CD4-positive, alpha-beta T cell (primary cell): ENCODE results near the gene ZSCAN23. TPM values are rescaled to one million over a fixed set of nuclear protein-coding genes. Genes with fewer than 3 reads are reported as not detected.
A peak's percentile ranks its signal among the peaks of the same experiment; 100 is the strongest.

Source experiments
- ATAC-seq: fragments of 200-7000 bp; cut with Tn5 transposase; one replicate; pipeline ENCODE4 v1.10.0; 2022; ENCODE audit warnings: mild to moderate bottlenecking; ENCODE audit not compliant: poor library complexity
- CTCF ChIA-PET: fragments of 350-600 bp; sonication (Branson Sonifier 250); formaldehyde crosslinking; loops from one replicate; lab custom pipeline; 2021; ENCODE audit warnings: antibody characterized with exemption, inconsistent platforms; lab: Charles Lee
- POLR2A ChIA-PET: fragments of 350-600 bp; sonication (Branson Sonifier 250); formaldehyde crosslinking; loops from one replicate; lab custom pipeline; 2021; ENCODE audit warnings: antibody characterized with exemption, inconsistent platforms; lab: Charles Lee
- DNase-seq, 14 experiments: peaks; one replicate each; pipeline ENCODE4 v3.0.0-alpha.2; 2013 to 2020; ENCODE audit warnings: mixed read lengths in 2 of 14
- H3K27ac ChIP-seq, 2 donors: one replicate each; pipeline versions ENCODE4 v1.5.1 to v1.7.0; 2013; ENCODE audit warnings: low read length in 2 of 2, low read depth in 1 of 2, mild to moderate bottlenecking in 1 of 2
- H3K27me3 ChIP-seq, 2 experiments: 1 replicate in 1 of 2; 2 replicates in 1 of 2; pipeline versions ENCODE4 v1.6.1 to v1.7.0; 2013; ENCODE audit warnings: low read length in 2 of 2, control low read depth in 1 of 2, mild to moderate bottlenecking in 1 of 2, moderate library complexity in 1 of 2; ENCODE audit not compliant: insufficient read depth in 2 of 2, control insufficient read depth in 1 of 2
- H3K36me3 ChIP-seq: one replicate; pipeline ENCODE4 v1.6.1; 2013; ENCODE audit warnings: low read length, control low read depth; ENCODE audit not compliant: insufficient read depth
- H3K4me1 ChIP-seq: one replicate; pipeline ENCODE4 v1.6.1; 2013; ENCODE audit warnings: low read length, control low read depth; ENCODE audit not compliant: insufficient read depth
- H3K4me3 ChIP-seq: one replicate; pipeline ENCODE4 v1.5.1; 2013; ENCODE audit warnings: mild to moderate bottlenecking, low read length, moderate library complexity
- H3K9me3 ChIP-seq, 2 experiments: 1 replicate in 1 of 2; 2 replicates in 1 of 2; pipeline versions ENCODE4 v1.6.1 to v1.7.0; 2013; ENCODE audit warnings: low read length in 2 of 2, mild to moderate bottlenecking in 2 of 2, control low read depth in 1 of 2, moderate library complexity in 1 of 2; ENCODE audit not compliant: control insufficient read depth in 1 of 2, insufficient read depth in 1 of 2
- H3K27ac Mint-ChIP-seq: one replicate; pipeline ENCODE4 v1.8.0; 2020; ENCODE audit warnings: mixed read lengths
- H3K27me3 Mint-ChIP-seq: one replicate; pipeline ENCODE4 v1.8.0; 2021; ENCODE audit warnings: mixed read lengths
- H3K36me3 Mint-ChIP-seq: one replicate; pipeline ENCODE4 v1.8.0; 2021; ENCODE audit warnings: low read depth, mixed read lengths
- H3K4me1 Mint-ChIP-seq: one replicate; pipeline ENCODE4 v1.8.0; 2021; ENCODE audit warnings: low read depth, mixed read lengths
- H3K4me3 Mint-ChIP-seq: one replicate; pipeline ENCODE4 v1.8.0; 2020; ENCODE audit warnings: mild to moderate bottlenecking, mixed read lengths
- H3K9me3 Mint-ChIP-seq: one replicate; pipeline ENCODE4 v1.8.0; 2020; ENCODE audit warnings: mixed read lengths
- intact Hi-C, 2 experiments: fragments of 100-400 bp; cut with DNase I in 1 of 2; cut with micrococcal nuclease in 1 of 2; formaldehyde crosslinking; loops; one replicate each; pipeline versions ENCODE4 v1.15.1 to v1.9.0; 2023 to 2025; cut with DNase I, micrococcal nuclease
- total RNA-seq, 174 experiments: library from RNA in 2 of 174; stranded (reverse) in 2 of 174; gene quantifications; one replicate each; pipeline ENCODE4 v1.2.3 and lab custom pipeline; 2021 to 2026
- TF ChIP-seq, protein P1 (sequence below): fragments of 200-600 bp; IDR thresholded peaks from one replicate; pipeline ENCODE4 v1.8.0; 2022; ENCODE audit warnings: antibody characterized with exemption, mild to moderate bottlenecking

The ZSCAN23 gene
- total RNA-seq, 2 experiments from 2014 or later, result 0.19 to 0.78 TPM

DNA sequence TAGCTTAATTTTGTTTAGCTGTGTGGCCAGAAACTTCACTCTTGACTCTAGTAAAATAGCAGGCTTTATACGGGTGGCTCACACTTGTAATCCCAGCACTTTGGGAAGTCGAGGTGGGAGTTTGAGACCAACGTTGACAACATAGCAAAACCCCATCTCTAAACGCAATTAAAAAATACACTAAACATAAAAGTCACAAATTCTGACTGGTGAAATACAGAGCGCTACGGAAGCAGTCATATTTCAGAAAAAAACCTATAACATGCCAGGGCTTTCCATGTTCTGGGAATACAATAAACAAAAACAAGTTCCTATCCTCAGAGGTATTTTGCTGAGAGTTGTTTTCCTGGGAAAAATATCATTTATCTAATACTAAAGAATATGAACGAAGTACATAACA, 24.8 kb upstream of the ZSCAN23 start:
- Mint-ChIP-seq H3K9me3 (peaks cover 3% of the 10 kb centered on the region), H3K36me3 (no peaks in the 10 kb centered on the region), H3K27me3 (peaks cover 77% of the 10 kb centered on the region), H3K4me3 (no peak overlapping the region), H3K4me1 (no peaks in the 10 kb centered on the region), H3K27ac (no peak overlapping the region)
- Histone ChIP-seq H3K27ac (no peak overlapping the region), H3K4me3 (no peak overlapping the region), H3K9me3 (peaks cover 0 to 4% of the 10 kb centered on the region in 2 experiments), H3K36me3 (no peaks in the 10 kb centered on the region), H3K4me1 (no peaks in the 10 kb centered on the region), H3K27me3 (peaks cover 6 to 19% of the 10 kb centered on the region in 2 experiments)
- TF ChIP-seq, protein P1, sequence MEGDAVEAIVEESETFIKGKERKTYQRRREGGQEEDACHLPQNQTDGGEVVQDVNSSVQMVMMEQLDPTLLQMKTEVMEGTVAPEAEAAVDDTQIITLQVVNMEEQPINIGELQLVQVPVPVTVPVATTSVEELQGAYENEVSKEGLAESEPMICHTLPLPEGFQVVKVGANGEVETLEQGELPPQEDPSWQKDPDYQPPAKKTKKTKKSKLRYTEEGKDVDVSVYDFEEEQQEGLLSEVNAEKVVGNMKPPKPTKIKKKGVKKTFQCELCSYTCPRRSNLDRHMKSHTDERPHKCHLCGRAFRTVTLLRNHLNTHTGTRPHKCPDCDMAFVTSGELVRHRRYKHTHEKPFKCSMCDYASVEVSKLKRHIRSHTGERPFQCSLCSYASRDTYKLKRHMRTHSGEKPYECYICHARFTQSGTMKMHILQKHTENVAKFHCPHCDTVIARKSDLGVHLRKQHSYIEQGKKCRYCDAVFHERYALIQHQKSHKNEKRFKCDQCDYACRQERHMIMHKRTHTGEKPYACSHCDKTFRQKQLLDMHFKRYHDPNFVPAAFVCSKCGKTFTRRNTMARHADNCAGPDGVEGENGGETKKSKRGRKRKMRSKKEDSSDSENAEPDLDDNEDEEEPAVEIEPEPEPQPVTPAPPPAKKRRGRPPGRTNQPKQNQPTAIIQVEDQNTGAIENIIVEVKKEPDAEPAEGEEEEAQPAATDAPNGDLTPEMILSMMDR, result no peak
- CTCF ChIA-PET, result no interaction called here
- POLR2A ChIA-PET, result no interaction called here
- ATAC-seq (no peak), DNase-seq (no peak)
- intact Hi-C loops, result no loop called here

DNA sequence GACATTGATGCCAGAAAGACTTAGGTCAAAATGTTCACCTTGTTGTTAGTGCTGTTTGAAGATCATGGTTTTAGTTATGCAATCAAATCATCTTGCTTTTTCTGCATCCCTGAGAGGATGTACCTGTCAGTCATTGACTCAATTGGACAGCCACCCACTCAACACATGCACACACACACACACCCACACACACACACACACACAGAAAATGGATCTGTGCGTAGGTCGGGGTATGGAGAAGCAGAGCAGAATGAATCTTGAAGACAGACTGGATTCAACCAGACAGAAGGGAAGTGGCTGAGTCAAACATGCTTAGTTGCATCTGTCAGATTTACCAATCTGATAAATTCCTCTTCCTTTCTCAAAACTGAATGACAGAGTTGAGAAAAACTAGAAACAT, 19.1 kb upstream of the ZSCAN23 start:
- no peaks in the 10 kb centered on the region for H3K4me1 ChIP-seq
- H3K4me3 ChIP-seq, result no peak overlapping the region
- peaks cover 7% of the 10 kb centered on the region for H3K4me1 Mint-ChIP-seq
- H3K9me3 ChIP-seq, result no peaks in the 10 kb centered on the region
- no peak overlapping the region for H3K4me3 Mint-ChIP-seq
- ChIA-PET POLR2A (no interaction called here), CTCF (no interaction called here)
- H3K27me3 ChIP-seq, result peaks cover 15 to 21% of the 10 kb centered on the region in 2 experiments
- H3K9me3 Mint-ChIP-seq, result no peaks in the 10 kb centered on the region
- TF ChIP-seq, protein P1, result no peak
- peak in 1 of 14 experiments; percentile 5 for DNase-seq
- intact Hi-C loops, result no loop called here
- H3K27me3 Mint-ChIP-seq, result peaks cover 82% of the 10 kb centered on the region
- ATAC-seq, result peak; percentile 64
- no peaks in the 10 kb centered on the region for H3K36me3 ChIP-seq
- no peak overlapping the region for H3K27ac Mint-ChIP-seq
- H3K36me3 Mint-ChIP-seq, result no peaks in the 10 kb centered on the region
- H3K27ac ChIP-seq, result no peak overlapping the region

DNA sequence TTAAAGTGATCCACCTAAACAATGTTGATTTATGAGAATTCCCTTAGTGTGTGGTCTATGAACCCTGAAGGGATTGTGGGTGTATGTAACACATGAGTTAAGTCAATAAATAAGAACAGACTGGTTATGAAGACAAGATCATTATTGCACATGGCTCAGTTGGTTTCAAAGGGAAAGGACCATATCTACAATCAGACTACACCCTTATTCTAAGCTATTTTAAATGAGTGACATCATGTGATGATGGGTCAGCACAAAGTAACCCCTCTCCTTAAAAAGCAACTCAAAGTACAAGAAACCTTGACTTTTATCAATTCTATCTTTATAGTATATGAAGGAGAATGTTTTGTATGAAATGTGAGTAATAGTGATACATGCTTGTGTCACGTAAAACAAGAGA, 15.3 kb upstream of the ZSCAN23 start:
- no peaks in the 10 kb centered on the region for H3K36me3 ChIP-seq
- intact Hi-C loops, result no loop called here
- no peak overlapping the region for H3K4me3 ChIP-seq
- Mint-ChIP-seq H3K9me3 (no peaks in the 10 kb centered on the region), H3K27me3 (peaks cover 82% of the 10 kb centered on the region), H3K36me3 (no peaks in the 10 kb centered on the region), H3K4me3 (no peak overlapping the region), H3K27ac (no peak overlapping the region), H3K4me1 (peaks cover 7% of the 10 kb centered on the region)
- POLR2A ChIA-PET, result no interaction called here
- CTCF ChIA-PET, result no interaction called here
- H3K9me3 ChIP-seq, result no peaks in the 10 kb centered on the region
- H3K27me3 ChIP-seq, result peaks cover 25 to 39% of the 10 kb centered on the region in 2 experiments
- no peak overlapping the region for H3K27ac ChIP-seq
- DNase-seq (no peak), ATAC-seq (no peak)
- no peaks in the 10 kb centered on the region for H3K4me1 ChIP-seq
- TF ChIP-seq, protein P1, result no peak
